H9 (cell line): ENCODE measurements around the gene MTA1. TPM values are rescaled to one million over a fixed set of nuclear protein-coding genes. Genes with fewer than 3 reads are reported as not detected.

Experiments used
- DNase-seq: peaks from one replicate; pipeline ENCODE4 v3.0.0-alpha.2; 2017
- H2AFZ ChIP-seq: one replicate; pipeline ENCODE4 v1.6.1; 2013; ENCODE audit warnings: mild to moderate bottlenecking, low read length, control low read depth, moderate library complexity
- H2AK5ac ChIP-seq: 2 replicates; pipeline ENCODE4 v1.6.1; 2013; ENCODE audit warnings: low read length, control low read depth, mixed read lengths; ENCODE audit not compliant: insufficient read length
- H2BK120ac ChIP-seq: one replicate; pipeline ENCODE4 v1.6.1; 2013; ENCODE audit warnings: low read depth, mild to moderate bottlenecking, low read length, control low read depth, inconsistent platforms; ENCODE audit not compliant: poor library complexity, severe bottlenecking
- H2BK12ac ChIP-seq: 2 replicates; pipeline ENCODE4 v1.6.1; 2013; ENCODE audit warnings: low read length, control low read depth, mixed read lengths, low read depth; ENCODE audit not compliant: insufficient read length
- H2BK15ac ChIP-seq: 2 replicates; pipeline ENCODE4 v1.6.1; 2013; ENCODE audit warnings: low read depth, low read length, control low read depth
- H2BK20ac ChIP-seq: one replicate; pipeline ENCODE4 v1.6.1; 2013; ENCODE audit warnings: low read depth, mild to moderate bottlenecking, low read length, control low read depth, inconsistent platforms; ENCODE audit not compliant: poor library complexity, severe bottlenecking
- H2BK5ac ChIP-seq: 2 replicates; pipeline ENCODE4 v1.6.1; 2013; ENCODE audit warnings: low read length, control low read depth, mixed read lengths; ENCODE audit not compliant: insufficient read length
- H3K14ac ChIP-seq: 2 replicates; pipeline ENCODE4 v1.6.1; 2013; ENCODE audit warnings: low read length, control low read depth; ENCODE audit not compliant: insufficient read depth
- H3K18ac ChIP-seq: 2 replicates; pipeline ENCODE4 v1.6.1; 2013; ENCODE audit warnings: low read depth, mild to moderate bottlenecking, mixed read lengths, low read length, control low read depth; ENCODE audit not compliant: insufficient read length
- H3K23ac ChIP-seq: 2 replicates; pipeline ENCODE4 v1.6.1; 2013; ENCODE audit warnings: low read length, control low read depth, mixed read lengths, low read depth; ENCODE audit not compliant: insufficient read length
- H3K23me2 ChIP-seq: 2 replicates; pipeline ENCODE4 v1.6.1; 2013; ENCODE audit warnings: low read depth, mild to moderate bottlenecking, mixed read lengths, low read length, control low read depth; ENCODE audit not compliant: insufficient read length, poor library complexity, severe bottlenecking
- H3K27ac ChIP-seq: 2 replicates; pipeline ENCODE4 v1.5.1; 2013; ENCODE audit warnings: low read length, control low read depth, mixed read lengths, low read depth; ENCODE audit not compliant: insufficient read length
- H3K27me3 ChIP-seq: 2 replicates; pipeline ENCODE4 v1.6.1; 2013; ENCODE audit warnings: low read length, control low read depth, inconsistent platforms; ENCODE audit not compliant: insufficient read depth
- H3K4ac ChIP-seq: 2 replicates; pipeline ENCODE4 v1.6.1; 2013; ENCODE audit warnings: low read depth, mild to moderate bottlenecking, control low read depth, inconsistent platforms, low read length, moderate library complexity
- H3K4me1 ChIP-seq: 2 replicates; pipeline ENCODE4 v1.6.1; 2013; ENCODE audit warnings: low read length, control low read depth, inconsistent platforms; ENCODE audit not compliant: insufficient read depth
- H3K4me2 ChIP-seq: 2 replicates; pipeline ENCODE4 v1.6.1; 2013; ENCODE audit warnings: low read length, control low read depth, mixed read lengths; ENCODE audit not compliant: insufficient read length, insufficient read depth
- H3K56ac ChIP-seq: 2 replicates; pipeline ENCODE4 v1.6.1; 2013; ENCODE audit warnings: low read depth, mild to moderate bottlenecking, mixed read lengths, low read length, control low read depth; ENCODE audit not compliant: insufficient read length
- H3K79me1 ChIP-seq: 2 replicates; pipeline ENCODE4 v1.6.1; 2013; ENCODE audit warnings: low read depth, mild to moderate bottlenecking, moderate library complexity, low read length, control low read depth, inconsistent platforms; ENCODE audit not compliant: insufficient read depth, poor library complexity, severe bottlenecking
- H3K79me2 ChIP-seq: 2 replicates; pipeline ENCODE4 v1.6.1; 2013; ENCODE audit warnings: low read length, control low read depth, inconsistent platforms; ENCODE audit not compliant: insufficient read depth
- H3K9ac ChIP-seq: 2 replicates; pipeline ENCODE4 v1.6.1; 2013; ENCODE audit warnings: low read length, control low read depth, mixed read lengths; ENCODE audit not compliant: insufficient read length; ENCODE audit errors: extremely low read depth
- H3K9me3 ChIP-seq: one replicate; pipeline ENCODE4 v1.6.1; 2013; ENCODE audit warnings: low read depth, low read length, inconsistent platforms; ENCODE audit not compliant: control insufficient read depth
- H3T11ph ChIP-seq: one replicate; pipeline ENCODE4 v1.6.1; 2013; ENCODE audit warnings: mild to moderate bottlenecking, low read length, control low read depth, inconsistent platforms
- H4K20me1 ChIP-seq: one replicate; pipeline ENCODE4 v1.6.1; 2013; ENCODE audit not compliant: control insufficient read depth, insufficient read length, insufficient read depth
- H4K5ac ChIP-seq: 2 replicates; pipeline ENCODE4 v1.6.1; 2013; ENCODE audit warnings: low read depth, mild to moderate bottlenecking, mixed read lengths, low read length, control low read depth; ENCODE audit not compliant: insufficient read length
- H4K8ac ChIP-seq: replicated peaks from 2 replicates; pipeline ENCODE4 v1.6.1; 2013; ENCODE audit warnings: low read length, control low read depth, mixed read lengths, low read depth; ENCODE audit not compliant: insufficient read length
- H4K91ac ChIP-seq: 2 replicates; pipeline ENCODE4 v1.6.1; 2013; ENCODE audit warnings: low read depth, mild to moderate bottlenecking, moderate library complexity, mixed read lengths, low read length, control low read depth; ENCODE audit not compliant: insufficient read length
- H3K27ac Mint-ChIP-seq, 3 experiments: 2 replicates in 2 of 3; 3 replicates in 1 of 3; pipeline ENCODE4 v1.8.0; 2020 to 2021; ENCODE audit warnings: mixed read lengths in 3 of 3, mild to moderate bottlenecking in 1 of 3, moderate library complexity in 1 of 3
- H3K27me3 Mint-ChIP-seq: 2 replicates; pipeline ENCODE4 v1.8.0; 2021; ENCODE audit warnings: low read depth, mild to moderate bottlenecking, moderate library complexity, mixed read lengths
- H3K36me3 Mint-ChIP-seq, 3 experiments: 2 replicates in 2 of 3; 3 replicates in 1 of 3; pipeline ENCODE4 v1.8.0; 2020 to 2021; ENCODE audit warnings: low read depth in 3 of 3, mixed read lengths in 3 of 3; ENCODE audit not compliant: insufficient read depth in 1 of 3
- H3K4me1 Mint-ChIP-seq, 2 experiments: 2 replicates each; pipeline ENCODE4 v1.8.0; 2020; ENCODE audit warnings: mixed read lengths in 2 of 2
- H3K4me3 Mint-ChIP-seq, 2 experiments: 2 replicates in 1 of 2; 3 replicates in 1 of 2; pipeline ENCODE4 v1.8.0; 2020 to 2021; ENCODE audit warnings: mild to moderate bottlenecking in 2 of 2, mixed read lengths in 2 of 2, moderate library complexity in 1 of 2
- H3K9me3 Mint-ChIP-seq, 2 experiments: 2 replicates in 1 of 2; 3 replicates in 1 of 2; pipeline ENCODE4 v1.8.0; 2020; ENCODE audit warnings: mild to moderate bottlenecking in 2 of 2, mixed read lengths in 2 of 2, moderate library complexity in 1 of 2
- WGBS: extraction: QIAGEN DNeasy Blood & Tissue Kit; methylation state at CpG from one replicate; pipeline ENCODE4 v1.1.7; 2013; ENCODE audit warnings: missing lambda C conversion rate, low lambda C conversion rate, mixed read lengths; ENCODE audit not compliant: insufficient read length; ENCODE audit errors: extremely low coverage; 5-methylcytosine and 5-hydroxymethylcytosine counted together
- total RNA-seq: library from RNA; stranded (reverse); gene quantifications from 2 replicates; pipeline ENCODE4 v1.2.1, GENCODE V29; 2021
- TF ChIP-seq, protein P1 (sequence below): fragments of 200-600 bp; sonication (generic); conservative IDR thresholded peaks from 3 replicates; pipeline ENCODE4 v1.8.0; 2021; ENCODE audit warnings: antibody characterized with exemption, mild to moderate bottlenecking

Gene MTA1
- total RNA-seq, 1 experiment from 2014 or later = 230 TPM

DNA sequence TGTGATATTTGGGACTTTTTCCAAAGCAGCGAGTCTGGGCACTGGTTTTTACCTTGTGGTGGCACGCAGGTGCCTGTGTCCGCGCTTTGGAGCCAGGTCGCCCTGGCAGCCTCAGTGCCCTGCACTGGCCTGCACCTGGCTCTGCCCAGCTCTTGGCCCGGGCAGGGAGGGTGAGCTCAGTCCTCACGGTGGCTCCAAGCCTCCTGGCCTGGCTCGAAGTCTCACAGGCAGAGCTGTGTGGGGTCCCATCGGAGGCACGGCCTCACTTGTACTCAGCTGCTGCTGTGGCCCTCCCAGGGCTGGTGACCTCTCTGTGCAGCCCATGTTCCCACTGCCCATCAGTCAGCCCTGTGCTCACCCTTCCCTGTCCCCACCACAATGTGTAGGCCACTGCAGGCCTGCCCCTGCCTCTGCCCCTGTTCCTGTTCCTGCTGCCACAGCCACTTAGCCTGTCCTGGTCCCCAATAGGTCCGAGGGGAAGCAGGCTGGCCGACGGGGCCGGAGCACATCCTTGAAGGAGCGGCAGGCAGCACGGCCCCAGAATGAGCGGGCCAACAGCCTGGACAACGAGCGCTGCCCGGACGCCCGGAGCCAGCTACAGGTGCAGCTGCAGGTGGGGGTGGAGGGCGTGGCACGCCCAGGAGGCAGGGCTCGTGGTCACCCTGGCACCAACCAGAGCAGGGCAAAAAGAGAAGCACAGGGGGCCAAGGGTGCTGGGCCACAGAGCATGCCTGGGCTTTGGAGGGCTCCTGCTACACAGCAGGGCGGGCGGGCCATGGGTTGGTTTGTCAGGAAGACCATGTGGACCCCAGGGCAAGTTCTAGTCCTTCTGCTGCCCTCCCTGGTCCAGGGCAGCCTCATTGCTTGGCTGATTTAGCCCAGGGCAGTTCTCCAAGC lies 37.9 kb upstream of the MTA1 start:
- H2BK15ac ChIP-seq = no peak overlapping the region
- peaks cover 10 to 21% (median 21%) of the 10 kb centered on the region in 3 experiments; a peak in 6 of 7 replicates for H3K36me3 Mint-ChIP-seq
- H3K9me3 Mint-ChIP-seq = no peaks in the 10 kb centered on the region
- no peaks in the 10 kb centered on the region for H3K9me3 ChIP-seq
- no peak overlapping the region for H3K9ac ChIP-seq
- no peak overlapping the region for H4K8ac ChIP-seq
- H3K27me3 ChIP-seq = no peaks in the 10 kb centered on the region
- no peak overlapping the region for H3K23ac ChIP-seq
- TF ChIP-seq, protein P1, sequence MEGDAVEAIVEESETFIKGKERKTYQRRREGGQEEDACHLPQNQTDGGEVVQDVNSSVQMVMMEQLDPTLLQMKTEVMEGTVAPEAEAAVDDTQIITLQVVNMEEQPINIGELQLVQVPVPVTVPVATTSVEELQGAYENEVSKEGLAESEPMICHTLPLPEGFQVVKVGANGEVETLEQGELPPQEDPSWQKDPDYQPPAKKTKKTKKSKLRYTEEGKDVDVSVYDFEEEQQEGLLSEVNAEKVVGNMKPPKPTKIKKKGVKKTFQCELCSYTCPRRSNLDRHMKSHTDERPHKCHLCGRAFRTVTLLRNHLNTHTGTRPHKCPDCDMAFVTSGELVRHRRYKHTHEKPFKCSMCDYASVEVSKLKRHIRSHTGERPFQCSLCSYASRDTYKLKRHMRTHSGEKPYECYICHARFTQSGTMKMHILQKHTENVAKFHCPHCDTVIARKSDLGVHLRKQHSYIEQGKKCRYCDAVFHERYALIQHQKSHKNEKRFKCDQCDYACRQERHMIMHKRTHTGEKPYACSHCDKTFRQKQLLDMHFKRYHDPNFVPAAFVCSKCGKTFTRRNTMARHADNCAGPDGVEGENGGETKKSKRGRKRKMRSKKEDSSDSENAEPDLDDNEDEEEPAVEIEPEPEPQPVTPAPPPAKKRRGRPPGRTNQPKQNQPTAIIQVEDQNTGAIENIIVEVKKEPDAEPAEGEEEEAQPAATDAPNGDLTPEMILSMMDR = no peak
- no peaks in the 10 kb centered on the region for H3K79me2 ChIP-seq
- no peak overlapping the region for H3K18ac ChIP-seq
- H2BK5ac ChIP-seq = no peak overlapping the region
- H2BK20ac ChIP-seq = no peak overlapping the region
- H3K27ac ChIP-seq = no peak overlapping the region
- H3K4ac ChIP-seq = no peak overlapping the region
- no peaks in the 10 kb centered on the region for H3K4me1 Mint-ChIP-seq
- H3K4me1 ChIP-seq = no peaks in the 10 kb centered on the region
- no peaks in the 10 kb centered on the region for H3K23me2 ChIP-seq
- H2AK5ac ChIP-seq = no peak overlapping the region
- H3T11ph ChIP-seq = no peak overlapping the region
- H3K27me3 Mint-ChIP-seq = no peaks in the 10 kb centered on the region
- H3K4me3 Mint-ChIP-seq = no peak overlapping the region
- DNase-seq = no peak
- no peaks in the 10 kb centered on the region for H3K79me1 ChIP-seq
- H2AFZ ChIP-seq = no peak overlapping the region
- H4K91ac ChIP-seq = no peak overlapping the region
- no peak overlapping the region for H3K4me2 ChIP-seq
- no peak overlapping the region; a peak in 2 of 7 replicates for H3K27ac Mint-ChIP-seq
- no peak overlapping the region for H4K5ac ChIP-seq
- no peak overlapping the region for H2BK12ac ChIP-seq
- no peak overlapping the region for H3K56ac ChIP-seq
- H3K14ac ChIP-seq = no peak overlapping the region; the same call in 1 of the 2 replicates
- H2BK120ac ChIP-seq = no peak overlapping the region
- H4K20me1 ChIP-seq = no peaks in the 10 kb centered on the region
- WGBS = no CpG with 5 or more reads among the region's 27 CpGs
